Prostate gland (tissue), 2 donors: Measurements from ENCODE around the gene MIB2. TPM values are rescaled to one million over a fixed set of nuclear protein-coding genes. Genes with fewer than 3 reads are reported as not detected.
"Not testable (repeated sequence)": the region's sequence is repeated elsewhere in the genome, so short reads cannot be mapped to it uniquely, and the experiment has no call there.

Experiments used
- DNase-seq: peaks from one replicate; pipeline ENCODE4 v3.0.0-alpha.2; 2019; ENCODE audit warnings: low spot score
- H3K27ac ChIP-seq, 2 donors: fragments of 200-600 bp; sonication (generic); 2 replicates each; pipeline ENCODE4 v1.5.1; 2017 to 2019
- H3K27me3 ChIP-seq: fragments of 200-600 bp; sonication (generic); replicated peaks from 2 replicates; pipeline ENCODE4 v1.5.1; 2019; ENCODE audit not compliant: insufficient read depth
- H3K36me3 ChIP-seq, 2 donors: fragments of 200-600 bp; sonication (generic); 1 replicate in 1 of 2; 2 replicates in 1 of 2; pipeline versions ENCODE4 v1.5.1 to v1.8.1; 2017 to 2019
- H3K4me1 ChIP-seq: fragments of 200-600 bp; sonication (generic); replicated peaks from 2 replicates; pipeline ENCODE4 v1.5.1; 2019
- H3K4me3 ChIP-seq, 2 donors: fragments of 200-600 bp; sonication (generic); 2 replicates each; pipeline ENCODE4 v1.5.1; 2017 to 2019
- H3K9me3 ChIP-seq: fragments of 200-600 bp; sonication (generic); 2 replicates; pipeline ENCODE4 v1.5.1; 2017
- CTCF ChIP-seq, 4 experiments: fragments of 200-600 bp in 2 of 4; fragments of 450-650 bp in 2 of 4; sonication (generic) in 2 of 4; IDR thresholded peaks; 1 replicate in 3 of 4; 2 replicates in 1 of 4; pipeline ENCODE4 v1.5.1; 2016 to 2019; ENCODE audit warnings: antibody characterized with exemption in 4 of 4, mild to moderate bottlenecking in 2 of 4, moderate library complexity in 2 of 4
- POLR2A ChIP-seq: fragments of 450-650 bp; IDR thresholded peaks from one replicate; pipeline ENCODE4 v1.6.1; 2016; ENCODE audit warnings: antibody characterized with exemption, mild to moderate bottlenecking
- POLR2AphosphoS5 ChIP-seq: sonication (generic); formaldehyde crosslinking; IDR thresholded peaks from one replicate; pipeline ENCODE4 v1.6.1; 2017; ENCODE audit warnings: antibody characterized with exemption
- WGBS: methylation state at CpG from one replicate; pipeline ENCODE4 v1.1.5; 2018; 5-methylcytosine and 5-hydroxymethylcytosine counted together
- intact Hi-C: fragments of 100-400 bp; cut with DNase I; formaldehyde crosslinking; loops from one replicate; pipeline ENCODE4 v1.14.2; 2022
- total RNA-seq, 2 donors: library from RNA; depleted of rRNA; stranded (reverse); fragments of >200 nt; gene quantifications; one replicate each; pipeline ENCODE4 v1.1.0, GENCODE V29; 2016

MIB2 gene
- total RNA-seq, 2 donors from 2014 or later, result 60.6 to 152 TPM

- no peak overlapping the region for H3K4me3 ChIP-seq
- no peaks in the 10 kb centered on the region for H3K4me1 ChIP-seq
- no peak for TF ChIP-seq CTCF (IDR thresholded peaks at IDR 0.05)
- TF ChIP-seq POLR2A, result peak; percentile 18
- peak; percentile 24 for TF ChIP-seq POLR2AphosphoS5
- H3K27ac ChIP-seq, result peak overlapping the region; percentile 48 to 66
- peak; percentile 46 for DNase-seq
- peaks cover 9% of the 10 kb centered on the region for H3K27me3 ChIP-seq
- intact Hi-C loops, result no loop called here
- no peaks in the 10 kb centered on the region for H3K36me3 ChIP-seq
- no peaks in the 10 kb centered on the region for H3K9me3 ChIP-seq
- 13% methylated on average over 46 of the region's 81 CpGs for WGBS
Measured at GRCh38 chr1:1630191-1630964, 15.1 kb downstream of the MIB2 start.

GRCh38 chr1:1630965-1631781 is 15.9 kb downstream of the MIB2 start:
- 8% methylated on average over 28 of the region's 79 CpGs for WGBS
- H3K4me3 ChIP-seq, result peak overlapping the region in 1 of 2 donors; percentile 8
- TF ChIP-seq POLR2AphosphoS5 (no peak), CTCF (IDR thresholded peaks at IDR 0.05) (no peak), POLR2A (no peak)
- H3K36me3 ChIP-seq, result no peaks in the 10 kb centered on the region
- H3K4me1 ChIP-seq, result no peaks in the 10 kb centered on the region
- intact Hi-C loops, result no loop called here
- H3K9me3 ChIP-seq, result no peaks in the 10 kb centered on the region
- H3K27me3 ChIP-seq, result peaks cover 9% of the 10 kb centered on the region
- no peak for DNase-seq
- H3K27ac ChIP-seq, result peak overlapping the region; percentile 48 to 66

GRCh38 chr1:1631782-1632420 is 16.6 kb downstream of the MIB2 start, which contains the start of gene MMP23B:
TSS of gene MMP23B (plus strand) at chr1:1632173. CDS start at chr1:1632219, 46 bp downstream.
- Histone ChIP-seq H3K4me3 (peak within 1 kb of the TSS in 1 of 2 donors; percentile 8), H3K36me3 (no peaks in the 10 kb centered on the region), H3K27me3 (peaks cover 9% of the 10 kb centered on the region), H3K9me3 (no peaks in the 10 kb centered on the region), H3K27ac (peak within 1 kb of the TSS; percentile 42 to 66), H3K4me1 (no peaks in the 10 kb centered on the region)
- no peak for DNase-seq
- no peak for TF ChIP-seq POLR2A
- TF ChIP-seq CTCF (IDR thresholded peaks at IDR 0.05), result no peak
- TF ChIP-seq POLR2AphosphoS5, result no peak
- intact Hi-C loops, result no loop called here
- 4% methylated on average over 38 of the region's 48 CpGs for WGBS

- no CpG with 5 or more reads among the region's 35 CpGs for WGBS
- DNase-seq, intact Hi-C loops: not testable (repeated sequence)
Measured at GRCh38 chr1:1633409-1633808, 18.1 kb downstream of the MIB2 start.

GRCh38 chr1:1634613-1635012 is 19.3 kb downstream of the MIB2 start:
- H3K9me3 ChIP-seq, DNase-seq, H3K4me3 ChIP-seq, H3K27me3 ChIP-seq, H3K4me1 ChIP-seq, intact Hi-C loops, H3K36me3 ChIP-seq, H3K27ac ChIP-seq: not testable (repeated sequence)
- 98% methylated on average over 10 of the region's 13 CpGs for whole genome bisulfite sequencing

More at GRCh38 chr1:1633409-1633808, 18.1 kb downstream of the MIB2 start:
- H3K4me3 ChIP-seq, H3K27me3 ChIP-seq, H3K36me3 ChIP-seq, H3K4me1 ChIP-seq, H3K27ac ChIP-seq, H3K9me3 ChIP-seq: not testable (repeated sequence)

GRCh38 chr1:1636621-1637478 is 21.6 kb downstream of the MIB2 start:
- H3K27ac ChIP-seq, H3K27me3 ChIP-seq, H3K9me3 ChIP-seq, H3K4me3 ChIP-seq, DNase-seq, H3K36me3 ChIP-seq, intact Hi-C loops, H3K4me1 ChIP-seq: not testable (repeated sequence)
- WGBS, result 83% methylated on average over 25 of the region's 37 CpGs

GRCh38 chr1:1637479-1637875 is 22.2 kb downstream of the MIB2 start:
- H3K27ac ChIP-seq, H3K9me3 ChIP-seq, H3K27me3 ChIP-seq, H3K4me1 ChIP-seq, intact Hi-C loops, DNase-seq, H3K36me3 ChIP-seq, H3K4me3 ChIP-seq: not testable (repeated sequence)
- WGBS, result 79% methylated on average over 10 of the region's 14 CpGs

GRCh38 chr1:1638528-1638927 is 23.2 kb downstream of the MIB2 start:
- H3K27ac ChIP-seq, DNase-seq, H3K4me1 ChIP-seq, intact Hi-C loops, H3K36me3 ChIP-seq, H3K9me3 ChIP-seq, H3K4me3 ChIP-seq, H3K27me3 ChIP-seq: not testable (repeated sequence)
- WGBS, result 89% methylated on average over 7 of the region's 13 CpGs
